ENCODE results near the gene TTLL12.

The TTLL12 gene

DNA sequence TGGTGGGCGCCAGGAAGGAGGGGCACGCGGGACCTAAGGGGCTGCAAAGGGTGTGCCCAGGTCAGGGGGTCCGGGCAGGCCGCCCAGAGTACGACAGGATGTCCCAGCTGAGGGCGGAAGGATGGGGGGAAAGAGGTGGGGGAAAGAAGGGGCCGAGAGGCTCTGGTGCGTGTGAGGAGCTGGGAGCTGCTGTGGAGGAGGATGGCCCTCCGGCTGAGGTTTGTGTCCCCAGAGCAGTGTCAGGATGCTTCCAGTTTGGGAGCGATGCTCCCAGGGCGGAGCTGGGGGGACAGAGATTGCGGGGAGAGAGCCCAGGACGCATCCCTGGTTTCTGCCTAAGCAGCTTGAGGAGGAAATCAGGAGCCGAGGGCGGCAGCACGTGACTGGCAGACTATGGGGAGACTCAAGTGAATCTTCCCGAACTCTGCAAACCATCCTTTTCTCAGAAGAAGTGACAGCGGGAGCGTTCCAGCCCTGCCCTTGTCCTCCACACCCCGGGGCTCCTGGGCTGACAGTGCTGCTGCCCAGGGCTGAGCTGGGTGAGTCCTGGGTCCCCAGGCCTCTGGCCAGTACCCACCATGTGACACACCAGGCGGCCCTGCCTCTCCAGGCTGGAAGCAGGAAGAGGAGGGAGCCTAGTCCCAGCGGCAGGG, 19.7 kb upstream of the TTLL12 start:
- intact Hi-C loops (cut with DNase I; ENCODE audit: low total_unique reads) = no loop called here
- no peaks in the 10 kb centered on the region for H3K4me1 ChIP-seq
- no peak for DNase-seq
- no peak overlapping the region for H3K4me3 ChIP-seq
- TF ChIP-seq, protein P1, sequence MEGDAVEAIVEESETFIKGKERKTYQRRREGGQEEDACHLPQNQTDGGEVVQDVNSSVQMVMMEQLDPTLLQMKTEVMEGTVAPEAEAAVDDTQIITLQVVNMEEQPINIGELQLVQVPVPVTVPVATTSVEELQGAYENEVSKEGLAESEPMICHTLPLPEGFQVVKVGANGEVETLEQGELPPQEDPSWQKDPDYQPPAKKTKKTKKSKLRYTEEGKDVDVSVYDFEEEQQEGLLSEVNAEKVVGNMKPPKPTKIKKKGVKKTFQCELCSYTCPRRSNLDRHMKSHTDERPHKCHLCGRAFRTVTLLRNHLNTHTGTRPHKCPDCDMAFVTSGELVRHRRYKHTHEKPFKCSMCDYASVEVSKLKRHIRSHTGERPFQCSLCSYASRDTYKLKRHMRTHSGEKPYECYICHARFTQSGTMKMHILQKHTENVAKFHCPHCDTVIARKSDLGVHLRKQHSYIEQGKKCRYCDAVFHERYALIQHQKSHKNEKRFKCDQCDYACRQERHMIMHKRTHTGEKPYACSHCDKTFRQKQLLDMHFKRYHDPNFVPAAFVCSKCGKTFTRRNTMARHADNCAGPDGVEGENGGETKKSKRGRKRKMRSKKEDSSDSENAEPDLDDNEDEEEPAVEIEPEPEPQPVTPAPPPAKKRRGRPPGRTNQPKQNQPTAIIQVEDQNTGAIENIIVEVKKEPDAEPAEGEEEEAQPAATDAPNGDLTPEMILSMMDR (IDR thresholded peaks at IDR 0.05) = no peak
- no peak overlapping the region for H3K27ac ChIP-seq
- H3K9me3 ChIP-seq = no peaks in the 10 kb centered on the region
- no peaks in the 10 kb centered on the region for H3K36me3 ChIP-seq
- H3K27me3 ChIP-seq = peaks cover 0 to 14% of the 10 kb centered on the region in 2 donors

DNA sequence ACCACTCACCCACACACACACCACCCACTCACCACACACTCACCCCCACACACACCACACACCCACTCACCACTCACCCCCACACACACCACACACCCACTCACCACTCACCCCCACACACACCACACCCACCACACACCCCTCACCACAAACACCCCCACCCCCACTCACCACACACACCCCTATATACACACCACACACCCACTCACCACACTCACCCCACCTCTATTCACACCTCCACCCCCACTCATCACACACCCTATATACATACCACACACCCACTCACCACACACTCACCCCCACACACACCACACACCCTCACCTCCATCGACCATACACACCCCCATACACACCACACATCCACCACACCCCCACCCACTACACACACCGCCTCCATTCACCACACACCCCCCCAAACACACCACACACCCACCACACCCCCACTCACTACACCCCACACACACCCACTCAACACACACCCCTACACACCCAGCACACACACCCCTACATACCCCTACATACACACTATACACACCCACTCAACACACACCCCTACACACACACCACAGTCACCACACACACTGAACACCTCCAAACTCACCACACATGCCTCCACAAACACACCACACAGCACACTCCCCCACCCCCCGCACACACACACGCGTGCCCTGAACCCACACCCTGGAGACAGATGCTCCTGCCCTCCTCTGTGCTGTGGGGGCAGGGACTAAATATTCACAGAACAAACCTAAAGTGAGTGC, 19.0 kb upstream of the TTLL12 start:
- Histone ChIP-seq H3K4me1 (no peaks in the 10 kb centered on the region), H3K9me3 (no peaks in the 10 kb centered on the region), H3K4me3 (no peak overlapping the region), H3K27ac (no peak overlapping the region), H3K27me3 (peaks cover 0 to 14% of the 10 kb centered on the region in 2 donors), H3K36me3 (no peaks in the 10 kb centered on the region)
- TF ChIP-seq, protein P1 (IDR thresholded peaks at IDR 0.05) = no peak
- DNase-seq = no peak
- intact Hi-C loops (cut with DNase I; ENCODE audit: low total_unique reads) = no loop called here

DNA sequence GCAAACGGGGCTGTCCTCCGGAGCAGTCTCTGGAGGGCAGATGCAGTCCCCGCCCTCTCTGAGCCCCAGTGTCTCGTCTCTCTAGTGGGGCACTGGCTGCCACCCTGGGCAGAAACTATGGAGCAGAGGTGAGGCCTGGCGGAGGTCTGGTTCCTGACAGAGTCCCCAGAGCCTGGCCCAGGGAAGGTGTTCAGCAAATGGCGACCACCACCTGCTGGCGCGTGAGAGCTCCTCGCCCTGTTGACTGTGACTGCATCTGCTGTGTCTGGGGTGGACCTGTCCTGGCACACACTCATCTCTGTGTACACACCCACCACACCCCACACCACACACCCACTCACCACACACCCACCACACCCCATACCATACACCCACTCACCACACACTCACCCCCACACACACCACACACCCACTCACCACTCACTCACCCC, 18.3 kb upstream of the TTLL12 start:
- Histone ChIP-seq H3K36me3 (no peaks in the 10 kb centered on the region), H3K4me1 (no peaks in the 10 kb centered on the region), H3K27me3 (peaks cover 0 to 18% of the 10 kb centered on the region in 2 donors), H3K4me3 (no peak overlapping the region), H3K27ac (no peak overlapping the region), H3K9me3 (no peaks in the 10 kb centered on the region)
- TF ChIP-seq, protein P1 (IDR thresholded peaks at IDR 0.05) = no peak
- DNase-seq = no peak
- intact Hi-C loops (cut with DNase I; ENCODE audit: low total_unique reads) = no loop called here

DNA sequence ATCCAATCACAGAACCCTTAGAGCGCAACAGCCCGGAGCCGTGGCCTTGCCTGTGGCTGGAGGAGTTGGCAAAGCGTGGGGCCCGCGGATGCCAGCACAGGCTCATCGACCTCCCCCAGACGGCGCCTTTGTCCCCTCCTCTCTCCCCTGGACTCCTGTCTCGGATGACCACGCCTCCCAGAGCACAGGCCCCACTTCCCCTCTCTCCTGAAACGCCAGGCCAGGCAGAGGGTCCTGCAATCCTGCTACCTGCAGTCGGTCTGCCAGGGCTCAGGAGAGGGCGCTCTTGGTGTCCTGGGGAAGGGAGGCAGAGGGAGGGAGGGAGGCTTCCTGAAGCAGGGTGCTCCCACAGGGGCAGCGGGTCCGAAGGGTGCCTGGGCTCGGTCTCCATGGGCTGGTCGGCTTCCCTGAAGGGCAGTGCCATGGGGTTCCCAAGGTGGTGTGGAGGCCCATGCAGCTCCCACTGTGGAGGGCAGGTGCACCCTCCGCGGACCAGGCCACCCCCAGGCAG, 16.6 kb upstream of the TTLL12 start:
- Histone ChIP-seq H3K36me3 (no peaks in the 10 kb centered on the region), H3K27ac (no peak overlapping the region), H3K27me3 (peaks cover 0 to 29% of the 10 kb centered on the region in 2 donors), H3K9me3 (no peaks in the 10 kb centered on the region), H3K4me1 (no peaks in the 10 kb centered on the region), H3K4me3 (no peak overlapping the region)
- TF ChIP-seq, protein P1 (IDR thresholded peaks at IDR 0.05) = no peak
- intact Hi-C loops (cut with DNase I; ENCODE audit: low total_unique reads) = no loop called here
- no peak for DNase-seq

DNA sequence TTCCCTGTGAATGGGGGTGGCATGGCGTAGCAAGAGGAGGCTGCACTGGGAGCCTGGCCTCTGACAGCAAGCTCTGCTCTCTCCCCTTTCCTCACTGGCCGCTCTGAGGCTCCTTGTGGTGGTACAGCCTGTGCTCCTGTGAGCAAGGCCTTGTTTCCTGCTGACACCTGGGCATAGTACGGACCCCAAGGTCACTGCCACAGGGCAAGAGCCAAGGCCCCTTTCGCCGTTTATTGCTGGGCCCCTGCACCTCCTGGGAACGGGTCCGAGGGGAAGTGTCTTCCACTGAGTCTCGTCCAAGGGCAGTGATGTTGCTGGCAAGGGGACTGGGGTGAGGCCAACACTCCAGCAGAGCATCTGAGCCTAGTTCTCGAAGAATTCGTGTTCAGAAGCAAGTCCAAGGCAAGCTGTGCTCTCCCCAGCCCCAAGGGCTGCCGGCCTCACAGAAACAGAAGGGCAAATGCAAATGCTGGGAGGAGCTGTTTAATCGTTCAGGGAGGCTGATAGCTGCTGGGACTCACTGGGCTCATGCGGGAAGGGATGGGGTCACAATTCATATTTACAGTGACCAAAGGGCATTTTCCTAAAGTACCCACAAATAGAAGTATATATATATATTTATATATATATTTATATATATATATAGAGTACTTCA, 15.9 kb upstream of the TTLL12 start:
- Histone ChIP-seq H3K4me3 (no peak overlapping the region), H3K27ac (no peak overlapping the region), H3K4me1 (no peaks in the 10 kb centered on the region), H3K36me3 (no peaks in the 10 kb centered on the region), H3K27me3 (peaks cover 0 to 33% of the 10 kb centered on the region in 2 donors), H3K9me3 (no peaks in the 10 kb centered on the region)
- TF ChIP-seq, protein P1 (IDR thresholded peaks at IDR 0.05) = no peak
- intact Hi-C loops (cut with DNase I; ENCODE audit: low total_unique reads) = no loop called here
- no peak for DNase-seq
